HepG2 (cell line): Measurements from ENCODE around the gene EEFSEC. TPM values are rescaled to one million over a fixed set of nuclear protein-coding genes. Genes with fewer than 3 reads are reported as not detected.

Source experiments
- ATAC-seq: fragments of 200-7000 bp; cut with Tn5 transposase; 3 replicates; pipeline ENCODE4 v1.9.1; 2020; ENCODE audit warnings: mild to moderate bottlenecking, moderate library complexity
- BruUV-seq: library from RNA; stranded (reverse); fragments of 400-500 nt; replicated peaks from 2 replicates; lab custom pipeline; 2021; lab: Mats Ljungman, UMichigan
- CTCF ChIA-PET: fragments of 300-600 bp; formaldehyde crosslinking; extraction: SDS; loops from one replicate; lab custom pipeline; 2021; ENCODE audit warnings: low total read pairs, inconsistent platforms, low intra/inter-chr PET ratio; lab: Yijun Ruan, JAX
- POLR2A ChIA-PET: fragments of 350-600 bp; sonication (Branson Sonifier 250); formaldehyde crosslinking; loops from one replicate; lab custom pipeline; 2020; ENCODE audit warnings: antibody characterized with exemption, inconsistent platforms; lab: Yijun Ruan, JAX
- DNase-seq: peaks from one replicate; pipeline ENCODE4 v3.0.0-alpha.2; 2015; ENCODE audit warnings: low spot score
- FAIRE-seq: peaks from 3 replicates; lab custom pipeline; 2011; peaks lifted over from hg19 to GRCh38; lab: Jason Lieb, UNC
- H2AFZ ChIP-seq: one replicate; pipeline ENCODE4 v1.6.1; 2011; ENCODE audit warnings: low read length, inconsistent platforms
- H3K27ac ChIP-seq: fragments of 300-600 bp; 3 replicates; pipeline ENCODE4 v1.8.0; 2011; ENCODE audit warnings: mixed run types, mild to moderate bottlenecking, mixed read lengths, low read length, inconsistent platforms; ENCODE audit not compliant: insufficient read depth; ENCODE audit errors: extremely low read length
- H3K27me3 ChIP-seq, 2 experiments: fragments of 200-600 bp in 1 of 2; 2 replicates in 1 of 2; 3 replicates in 1 of 2; pipeline versions ENCODE4 v1.6.0 to v1.8.0; 2011; ENCODE audit warnings: low read length in 2 of 2, mild to moderate bottlenecking in 2 of 2, moderate library complexity in 2 of 2, inconsistent platforms in 1 of 2; ENCODE audit not compliant: insufficient read depth in 2 of 2, control insufficient read depth in 1 of 2
- H3K36me3 ChIP-seq, 2 experiments: fragments of 200-600 bp in 1 of 2; replicated peaks in 1 of 2; 2 replicates in 1 of 2; 3 replicates in 1 of 2; pipeline versions ENCODE4 v1.5.1 to v1.8.0; 2011; ENCODE audit warnings: low read length in 2 of 2, inconsistent platforms in 1 of 2; ENCODE audit not compliant: insufficient read depth in 2 of 2, control insufficient read depth in 1 of 2
- H3K4me1 ChIP-seq: 2 replicates; pipeline ENCODE4 v1.5.1; 2012; ENCODE audit warnings: low read length, inconsistent platforms; ENCODE audit not compliant: insufficient read depth
- H3K4me2 ChIP-seq: 2 replicates; pipeline ENCODE4 v1.6.0; 2011; ENCODE audit warnings: low read depth, low read length, inconsistent platforms
- H3K4me3 ChIP-seq, 3 experiments: fragments of 200-600 bp in 1 of 3; sonication (generic), shearing (Covaris generic) in 1 of 3; replicated peaks in 1 of 3; 2 replicates each; pipeline ENCODE4 v1.5.1; 2011 to 2016; ENCODE audit warnings: low read length in 3 of 3, inconsistent platforms in 2 of 3, low read depth in 2 of 3, mild to moderate bottlenecking in 2 of 3, control low read depth in 1 of 3, mixed read lengths in 1 of 3; ENCODE audit not compliant: insufficient read depth in 1 of 3
- H3K79me2 ChIP-seq: one replicate; pipeline ENCODE4 v1.6.1; 2011; ENCODE audit warnings: low read length, inconsistent platforms; ENCODE audit not compliant: insufficient read depth
- H3K9ac ChIP-seq: 2 replicates; pipeline ENCODE4 v1.6.0; 2011; ENCODE audit warnings: mild to moderate bottlenecking, low read depth, low read length, inconsistent platforms; ENCODE audit not compliant: insufficient read depth
- H3K9me3 ChIP-seq: 2 replicates; pipeline ENCODE4 v1.5.1; 2012; ENCODE audit warnings: mild to moderate bottlenecking, low read length
- H4K20me1 ChIP-seq: 2 replicates; pipeline ENCODE4 v1.6.0; 2011; ENCODE audit warnings: inconsistent platforms, mild to moderate bottlenecking, low read length, moderate library complexity; ENCODE audit not compliant: insufficient read depth
- SALL1 ChIP-seq: sonication (generic); formaldehyde crosslinking; IDR thresholded peaks from 2 replicates; pipeline ENCODE4 v1.8.0; 2022; ENCODE audit warnings: mild to moderate bottlenecking, missing genetic modification reagents
- SIX4 ChIP-seq: sonication (generic); formaldehyde crosslinking; IDR thresholded peaks from 2 replicates; pipeline ENCODE4 v1.4.0; 2020; ENCODE audit warnings: missing genetic modification reagents
- ZBTB21 ChIP-seq: sonication (generic); formaldehyde crosslinking; IDR thresholded peaks from 2 replicates; pipeline ENCODE4 v1.4.0; 2020; ENCODE audit warnings: missing genetic modification reagents
- ZNF431 ChIP-seq: sonication (generic); formaldehyde crosslinking; IDR thresholded peaks from 2 replicates; pipeline ENCODE4 v1.9.0; 2022; ENCODE audit warnings: missing genetic modification reagents, low read depth, mild to moderate bottlenecking, borderline replicate concordance
- ZNF446 ChIP-seq: sonication (generic); formaldehyde crosslinking; IDR thresholded peaks from 2 replicates; pipeline ENCODE4 v1.5.0; 2020; ENCODE audit warnings: mild to moderate bottlenecking, missing genetic modification reagents
- ZNF501 ChIP-seq: sonication (generic); formaldehyde crosslinking; IDR thresholded peaks from 2 replicates; pipeline ENCODE4 v1.5.1; 2020; ENCODE audit warnings: mild to moderate bottlenecking, moderate library complexity, missing genetic modification reagents
- ZNF788 ChIP-seq: sonication (generic); formaldehyde crosslinking; IDR thresholded peaks from 2 replicates; pipeline ENCODE4 v1.5.0; 2020; ENCODE audit warnings: mild to moderate bottlenecking, missing genetic modification reagents, borderline replicate concordance
- ZNF792 ChIP-seq: IDR thresholded peaks from 2 replicates; pipeline ENCODE4 v1.6.1; 2016
- WGBS: methylation state at CpG from one replicate; pipeline ENCODE4 v1.1.6; 2017; ENCODE audit warnings: low lambda C conversion rate; 5-methylcytosine and 5-hydroxymethylcytosine counted together
- in situ Hi-C: cut with HindIII; loops from 2 replicates; pipeline ENCODE4 v1.10.0; 2017; ENCODE audit warnings: low pct_unique_long_range_greater_than_20kb; ENCODE audit not compliant: extremely low pct_ligation_motif_present
- intact Hi-C: fragments of 100-400 bp; cut with micrococcal nuclease; formaldehyde crosslinking; loops from one replicate; pipeline ENCODE4 v1.10.0; 2022; ENCODE audit not compliant: unreplicated experiment
- polyA plus RNA-seq, 8 experiments: library from polyadenylated mRNA; depleted of rRNA in 3 of 8; stranded (reverse) in 7 of 8; unstranded in 1 of 8; fragments of >200 nt; fragmentation: Illumina TruSeq in 4 of 8; extraction: Trizol in 4 of 8; gene quantifications; 2 replicates each; pipeline versions ENCODE4 v1.2.1 to v1.2.3, GENCODE V29; 2011 to 2016; ENCODE audit warnings: low read depth in 4 of 8, missing spikeins in 1 of 8, mixed read lengths in 1 of 8; ENCODE audit not compliant: insufficient read depth in 1 of 8
- total RNA-seq, 5 experiments: library from RNA; depleted of rRNA; stranded (reverse); fragments of >200 nt; fragmentation: Illumina TruSeq; extraction: Trizol; gene quantifications; 2 replicates each; pipeline ENCODE4 v1.2.3, GENCODE V29; 2016; ENCODE audit warnings: low read depth in 1 of 5
- TF ChIP-seq, protein P1 (sequence below): sonication (generic); formaldehyde crosslinking; IDR thresholded peaks from 2 replicates; pipeline ENCODE4 v1.4.0; 2020; ENCODE audit warnings: mild to moderate bottlenecking, low read depth, missing genetic modification reagents
- TF ChIP-seq, protein P2 (sequence below): sonication (generic); formaldehyde crosslinking; IDR thresholded peaks from 2 replicates; pipeline ENCODE4 v1.4.0; 2020; ENCODE audit warnings: missing genetic modification reagents
- TF ChIP-seq, protein P3 (sequence below): sonication (generic); formaldehyde crosslinking; IDR thresholded peaks from 2 replicates; pipeline ENCODE4 v1.5.0; 2020; ENCODE audit warnings: mild to moderate bottlenecking, missing genetic modification reagents
- TF ChIP-seq, protein P4 (sequence below): sonication (generic); formaldehyde crosslinking; IDR thresholded peaks from 2 replicates; pipeline ENCODE4 v1.4.0; 2020; ENCODE audit warnings: low read depth, mild to moderate bottlenecking, missing genetic modification reagents
- TF ChIP-seq, protein P5 (sequence below): IDR thresholded peaks from 2 replicates; pipeline ENCODE4 v1.6.1; 2018; ENCODE audit warnings: missing genetic modification reagents, mild to moderate bottlenecking, missing compliant biosample characterization

Gene EEFSEC
- total and polyA plus RNA-seq, 2 of the 13 experiments (the other 11 are each of a cell fraction or from before 2014, with no cell fraction given), result 6.4 to 24.2 TPM

DNA sequence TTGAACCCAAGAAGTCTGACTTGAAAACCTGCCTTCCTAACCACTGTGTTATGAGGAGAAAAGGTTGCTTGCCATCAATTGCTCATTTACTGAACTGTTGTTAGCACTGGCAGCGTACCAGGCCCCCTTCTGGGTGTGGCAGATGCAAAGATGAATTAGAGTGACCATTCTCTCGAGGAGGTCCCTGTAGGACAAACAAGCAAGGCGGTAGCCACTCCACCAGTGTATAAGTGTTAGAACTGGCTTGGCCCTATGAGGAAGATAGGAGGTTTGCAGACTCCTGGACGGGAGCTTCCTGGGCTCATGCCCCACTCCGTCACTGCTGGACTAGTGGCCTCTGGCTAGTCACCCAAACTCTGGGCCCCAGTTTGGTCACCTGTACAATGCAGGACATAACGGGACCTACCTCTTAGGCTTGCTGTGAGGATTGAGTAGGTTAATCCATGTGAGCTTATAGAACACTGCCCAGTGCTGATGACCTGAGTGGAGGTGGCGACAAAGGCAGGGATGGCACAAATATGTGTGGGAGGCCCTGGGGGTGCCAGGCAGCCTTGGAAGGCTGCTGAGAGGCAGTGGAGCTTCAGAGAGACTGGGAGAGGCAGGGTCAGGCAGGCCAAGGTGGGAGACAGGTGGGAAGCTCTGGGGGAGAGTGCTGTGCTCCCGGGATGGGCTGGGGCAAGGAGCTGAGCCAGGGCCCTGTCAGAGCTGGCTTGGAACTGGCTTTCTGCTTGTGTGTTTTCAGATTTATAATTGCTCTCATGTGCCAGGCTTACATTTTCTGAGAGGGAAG, 167.5 kb downstream of the EEFSEC start:
- Histone ChIP-seq H3K9ac (no peak overlapping the region), H3K27me3 (no peaks in the 10 kb centered on the region), H3K4me2 (no peak overlapping the region), H3K27ac (no peak overlapping the region), H2AFZ (no peak overlapping the region), H3K4me3 (no peak overlapping the region), H3K36me3 (peaks cover 6 to 17% of the 10 kb centered on the region in 2 experiments; a peak in 4 of 5 replicates), H4K20me1 (peaks cover 5% of the 10 kb centered on the region; the same call in 1 of the 2 replicates), H3K79me2 (no peaks in the 10 kb centered on the region), H3K9me3 (no peaks in the 10 kb centered on the region), H3K4me1 (peaks cover 42% of the 10 kb centered on the region)
- intact Hi-C loops (loop anchor here (5.0 kb wide), 2 partner anchors 107 to 148 kb away; no protein-coding TSS in a partner anchor), in situ Hi-C loops (loop anchor here (10.0 kb wide), 1 partner anchor 146 kb away; no protein-coding TSS in a partner anchor)
- DNase-seq (no peak), FAIRE-seq (no peak), ATAC-seq (no peak)
- no TSS peak for BruUV-seq
- WGBS, result 87% methylated on average over 8 of the region's 8 CpGs
- TF ChIP-seq ZNF788 (CRISPR knock-in tag) (no peak), ZNF431 (CRISPR knock-in tag) (no peak), ZNF446 (no peak), ZNF792 (CRISPR knock-in tag) (no peak), SIX4 (CRISPR knock-in tag) (no peak), ZNF501 (CRISPR knock-in tag) (no peak), SALL1 (no peak), ZBTB21 (no peak)
- TF ChIP-seq, protein P1, sequence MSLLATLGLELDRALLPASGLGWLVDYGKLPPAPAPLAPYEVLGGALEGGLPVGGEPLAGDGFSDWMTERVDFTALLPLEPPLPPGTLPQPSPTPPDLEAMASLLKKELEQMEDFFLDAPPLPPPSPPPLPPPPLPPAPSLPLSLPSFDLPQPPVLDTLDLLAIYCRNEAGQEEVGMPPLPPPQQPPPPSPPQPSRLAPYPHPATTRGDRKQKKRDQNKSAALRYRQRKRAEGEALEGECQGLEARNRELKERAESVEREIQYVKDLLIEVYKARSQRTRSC (CRISPR knock-in tag), result no peak
- TF ChIP-seq, protein P2, sequence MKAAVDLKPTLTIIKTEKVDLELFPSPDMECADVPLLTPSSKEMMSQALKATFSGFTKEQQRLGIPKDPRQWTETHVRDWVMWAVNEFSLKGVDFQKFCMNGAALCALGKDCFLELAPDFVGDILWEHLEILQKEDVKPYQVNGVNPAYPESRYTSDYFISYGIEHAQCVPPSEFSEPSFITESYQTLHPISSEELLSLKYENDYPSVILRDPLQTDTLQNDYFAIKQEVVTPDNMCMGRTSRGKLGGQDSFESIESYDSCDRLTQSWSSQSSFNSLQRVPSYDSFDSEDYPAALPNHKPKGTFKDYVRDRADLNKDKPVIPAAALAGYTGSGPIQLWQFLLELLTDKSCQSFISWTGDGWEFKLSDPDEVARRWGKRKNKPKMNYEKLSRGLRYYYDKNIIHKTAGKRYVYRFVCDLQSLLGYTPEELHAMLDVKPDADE (CRISPR knock-in tag), result no peak
- TF ChIP-seq, protein P3, sequence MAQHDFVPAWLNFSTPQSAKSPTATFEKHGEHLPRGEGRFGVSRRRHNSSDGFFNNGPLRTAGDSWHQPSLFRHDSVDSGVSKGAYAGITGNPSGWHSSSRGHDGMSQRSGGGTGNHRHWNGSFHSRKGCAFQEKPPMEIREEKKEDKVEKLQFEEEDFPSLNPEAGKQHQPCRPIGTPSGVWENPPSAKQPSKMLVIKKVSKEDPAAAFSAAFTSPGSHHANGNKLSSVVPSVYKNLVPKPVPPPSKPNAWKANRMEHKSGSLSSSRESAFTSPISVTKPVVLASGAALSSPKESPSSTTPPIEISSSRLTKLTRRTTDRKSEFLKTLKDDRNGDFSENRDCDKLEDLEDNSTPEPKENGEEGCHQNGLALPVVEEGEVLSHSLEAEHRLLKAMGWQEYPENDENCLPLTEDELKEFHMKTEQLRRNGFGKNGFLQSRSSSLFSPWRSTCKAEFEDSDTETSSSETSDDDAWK (CRISPR knock-in tag), result no peak
- TF ChIP-seq, protein P4, sequence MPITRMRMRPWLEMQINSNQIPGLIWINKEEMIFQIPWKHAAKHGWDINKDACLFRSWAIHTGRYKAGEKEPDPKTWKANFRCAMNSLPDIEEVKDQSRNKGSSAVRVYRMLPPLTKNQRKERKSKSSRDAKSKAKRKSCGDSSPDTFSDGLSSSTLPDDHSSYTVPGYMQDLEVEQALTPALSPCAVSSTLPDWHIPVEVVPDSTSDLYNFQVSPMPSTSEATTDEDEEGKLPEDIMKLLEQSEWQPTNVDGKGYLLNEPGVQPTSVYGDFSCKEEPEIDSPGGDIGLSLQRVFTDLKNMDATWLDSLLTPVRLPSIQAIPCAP (CRISPR knock-in tag), result no peak
- TF ChIP-seq, protein P5, sequence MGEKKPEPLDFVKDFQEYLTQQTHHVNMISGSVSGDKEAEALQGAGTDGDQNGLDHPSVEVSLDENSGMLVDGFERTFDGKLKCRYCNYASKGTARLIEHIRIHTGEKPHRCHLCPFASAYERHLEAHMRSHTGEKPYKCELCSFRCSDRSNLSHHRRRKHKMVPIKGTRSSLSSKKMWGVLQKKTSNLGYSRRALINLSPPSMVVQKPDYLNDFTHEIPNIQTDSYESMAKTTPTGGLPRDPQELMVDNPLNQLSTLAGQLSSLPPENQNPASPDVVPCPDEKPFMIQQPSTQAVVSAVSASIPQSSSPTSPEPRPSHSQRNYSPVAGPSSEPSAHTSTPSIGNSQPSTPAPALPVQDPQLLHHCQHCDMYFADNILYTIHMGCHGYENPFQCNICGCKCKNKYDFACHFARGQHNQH (CRISPR knock-in tag), result no peak
- CTCF ChIA-PET, result no interaction called here
- POLR2A ChIA-PET, result no interaction called here
